ENCODE results near the gene PCBP4.

GRCh38 chr3:51962854-51963530 lies 4.3 kb downstream of the PCBP4 start:
- TF ChIP-seq, protein P1, sequence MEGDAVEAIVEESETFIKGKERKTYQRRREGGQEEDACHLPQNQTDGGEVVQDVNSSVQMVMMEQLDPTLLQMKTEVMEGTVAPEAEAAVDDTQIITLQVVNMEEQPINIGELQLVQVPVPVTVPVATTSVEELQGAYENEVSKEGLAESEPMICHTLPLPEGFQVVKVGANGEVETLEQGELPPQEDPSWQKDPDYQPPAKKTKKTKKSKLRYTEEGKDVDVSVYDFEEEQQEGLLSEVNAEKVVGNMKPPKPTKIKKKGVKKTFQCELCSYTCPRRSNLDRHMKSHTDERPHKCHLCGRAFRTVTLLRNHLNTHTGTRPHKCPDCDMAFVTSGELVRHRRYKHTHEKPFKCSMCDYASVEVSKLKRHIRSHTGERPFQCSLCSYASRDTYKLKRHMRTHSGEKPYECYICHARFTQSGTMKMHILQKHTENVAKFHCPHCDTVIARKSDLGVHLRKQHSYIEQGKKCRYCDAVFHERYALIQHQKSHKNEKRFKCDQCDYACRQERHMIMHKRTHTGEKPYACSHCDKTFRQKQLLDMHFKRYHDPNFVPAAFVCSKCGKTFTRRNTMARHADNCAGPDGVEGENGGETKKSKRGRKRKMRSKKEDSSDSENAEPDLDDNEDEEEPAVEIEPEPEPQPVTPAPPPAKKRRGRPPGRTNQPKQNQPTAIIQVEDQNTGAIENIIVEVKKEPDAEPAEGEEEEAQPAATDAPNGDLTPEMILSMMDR (IDR thresholded peaks at IDR 0.05; ENCODE audit: low read depth, low read length, poor library complexity, severe bottlenecking), result no peak
- TF ChIP-seq EZH2phosphoT487 (IDR thresholded peaks at IDR 0.05; ENCODE audit: borderline replicate concordance, low read length), result no peak

Data from DOHH2 (cell line).